ENCODE data around the gene FAM221B.

DNA sequence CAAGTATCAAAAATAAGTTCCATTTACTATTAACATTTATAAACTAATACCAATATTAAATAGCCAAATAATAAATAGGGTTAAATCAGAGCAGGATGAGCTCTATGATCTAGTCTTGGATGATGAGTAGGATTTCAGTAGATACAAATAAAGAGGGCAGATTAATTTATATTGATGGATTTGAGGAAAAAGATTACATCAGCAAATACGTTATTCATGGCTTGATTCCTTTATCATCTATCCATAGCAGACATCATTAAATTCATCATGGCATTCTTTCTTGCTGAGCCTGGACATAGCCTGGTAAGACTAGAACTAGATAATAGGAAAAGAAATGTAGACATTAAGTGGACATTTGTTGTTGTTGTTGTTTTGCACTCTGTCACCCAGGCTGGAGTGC is 61.1 kb downstream of the FAM221B start:
- TF ChIP-seq, protein P1, sequence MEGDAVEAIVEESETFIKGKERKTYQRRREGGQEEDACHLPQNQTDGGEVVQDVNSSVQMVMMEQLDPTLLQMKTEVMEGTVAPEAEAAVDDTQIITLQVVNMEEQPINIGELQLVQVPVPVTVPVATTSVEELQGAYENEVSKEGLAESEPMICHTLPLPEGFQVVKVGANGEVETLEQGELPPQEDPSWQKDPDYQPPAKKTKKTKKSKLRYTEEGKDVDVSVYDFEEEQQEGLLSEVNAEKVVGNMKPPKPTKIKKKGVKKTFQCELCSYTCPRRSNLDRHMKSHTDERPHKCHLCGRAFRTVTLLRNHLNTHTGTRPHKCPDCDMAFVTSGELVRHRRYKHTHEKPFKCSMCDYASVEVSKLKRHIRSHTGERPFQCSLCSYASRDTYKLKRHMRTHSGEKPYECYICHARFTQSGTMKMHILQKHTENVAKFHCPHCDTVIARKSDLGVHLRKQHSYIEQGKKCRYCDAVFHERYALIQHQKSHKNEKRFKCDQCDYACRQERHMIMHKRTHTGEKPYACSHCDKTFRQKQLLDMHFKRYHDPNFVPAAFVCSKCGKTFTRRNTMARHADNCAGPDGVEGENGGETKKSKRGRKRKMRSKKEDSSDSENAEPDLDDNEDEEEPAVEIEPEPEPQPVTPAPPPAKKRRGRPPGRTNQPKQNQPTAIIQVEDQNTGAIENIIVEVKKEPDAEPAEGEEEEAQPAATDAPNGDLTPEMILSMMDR (IDR thresholded peaks at IDR 0.05) = no peak
- TF ChIP-seq POLR2A (IDR thresholded peaks at IDR 0.05; ENCODE audit: low read depth) = no peak
- no peak for TF ChIP-seq EP300 (IDR thresholded peaks at IDR 0.05)
- no peak for TF ChIP-seq POLR2AphosphoS5 (IDR thresholded peaks at IDR 0.05)
